EH (cell line): ENCODE measurements around the gene RYR3.
A peak's percentile ranks its signal among the peaks of the same experiment; 100 is the strongest.

Experiments used
- DNase-seq: peaks from one replicate; pipeline ENCODE4 v3.0.0-alpha.2; 2015; ENCODE audit warnings: low read depth

Gene RYR3

DNA sequence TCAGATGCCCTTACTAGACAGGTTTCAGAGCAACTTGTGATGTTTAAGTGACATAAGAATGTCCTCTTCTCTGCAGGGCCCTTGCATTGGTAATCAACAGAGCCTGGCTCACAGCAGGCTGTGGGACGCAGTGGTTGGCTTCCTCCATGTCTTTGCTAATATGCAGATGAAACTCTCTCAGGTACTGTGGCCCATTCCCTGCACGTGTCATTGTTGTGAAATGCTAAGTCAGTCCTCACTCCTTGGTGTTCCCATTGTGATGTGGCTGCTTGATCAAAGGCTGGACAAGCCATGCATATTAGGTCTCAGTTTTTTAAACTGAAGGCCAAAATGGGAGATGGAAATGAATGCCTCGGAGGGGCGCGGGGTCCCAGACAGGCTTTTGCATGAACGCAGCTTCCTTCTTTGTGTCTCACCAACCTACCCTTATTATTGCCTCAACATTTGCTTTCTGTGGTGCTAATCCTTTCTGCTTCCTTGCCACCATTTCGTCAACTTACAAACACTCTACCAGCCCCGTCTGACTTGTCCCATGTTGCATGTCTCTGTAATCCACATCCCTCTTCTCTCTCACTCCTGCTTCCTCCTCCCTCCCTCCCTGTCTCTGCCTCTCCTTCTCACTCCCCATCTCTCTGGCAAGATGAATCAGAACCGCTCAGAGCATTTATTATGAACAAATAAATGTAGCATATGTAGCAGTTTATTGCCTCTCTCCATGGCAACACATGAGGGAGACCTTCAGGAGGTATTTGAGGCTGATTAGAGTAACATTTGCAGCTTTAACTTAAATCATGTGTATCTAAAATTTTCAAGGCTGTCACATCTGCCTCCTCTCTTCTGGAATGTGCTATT, 524.4 kb downstream of the RYR3 start:
- DNase-seq = peak; percentile 40

DNA sequence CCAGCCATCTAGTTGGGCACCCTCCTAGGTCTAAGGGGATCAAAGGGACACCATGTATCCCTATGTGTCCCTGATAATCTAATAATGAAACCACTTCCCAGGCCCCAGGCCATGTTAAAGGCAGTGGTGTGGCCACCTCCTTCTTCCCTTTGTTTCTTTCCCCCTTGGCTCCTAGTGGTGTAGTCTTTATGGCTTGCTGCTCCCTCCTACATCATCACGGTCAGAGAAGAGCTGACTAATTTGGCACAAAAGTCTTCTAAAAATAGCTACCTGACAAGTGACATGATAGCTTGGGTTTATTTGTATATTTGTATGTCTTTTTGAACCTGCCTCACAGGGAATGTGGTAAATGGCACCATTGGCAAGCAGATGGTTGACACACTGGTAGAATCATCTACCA, 526.5 kb downstream of the RYR3 start:
- DNase-seq = no peak

- no peak for DNase-seq
These were observed 528.8 kb downstream of the RYR3 start for GRCh38 chr15:33839540-33839939.

GRCh38 chr15:33840615-33841014, 529.8 kb downstream of the RYR3 start:
- no peak for DNase-seq

DNA sequence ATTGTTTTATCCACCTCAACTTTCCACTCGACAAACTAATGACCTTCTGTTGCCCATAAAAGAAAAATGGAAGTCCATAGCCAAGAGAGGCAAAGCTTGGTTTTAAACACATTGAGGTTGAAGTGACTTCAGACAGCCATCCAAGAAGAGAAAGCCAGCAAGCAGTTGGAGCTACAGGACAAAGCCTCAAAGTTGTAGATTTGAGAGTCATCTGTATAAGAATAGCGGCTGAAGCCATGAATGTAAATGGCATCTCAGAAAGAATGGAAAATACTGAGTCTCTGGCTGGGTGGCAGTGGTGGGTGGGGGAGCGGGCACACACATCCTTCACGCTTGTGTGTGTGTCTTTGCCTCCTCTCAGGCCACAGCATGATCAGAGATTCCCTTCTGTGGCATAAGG, 533.4 kb downstream of the RYR3 start:
- DNase-seq = no peak

- DNase-seq = no peak
These were observed 533.8 kb downstream of the RYR3 start for GRCh38 chr15:33844597-33844996.

DNA sequence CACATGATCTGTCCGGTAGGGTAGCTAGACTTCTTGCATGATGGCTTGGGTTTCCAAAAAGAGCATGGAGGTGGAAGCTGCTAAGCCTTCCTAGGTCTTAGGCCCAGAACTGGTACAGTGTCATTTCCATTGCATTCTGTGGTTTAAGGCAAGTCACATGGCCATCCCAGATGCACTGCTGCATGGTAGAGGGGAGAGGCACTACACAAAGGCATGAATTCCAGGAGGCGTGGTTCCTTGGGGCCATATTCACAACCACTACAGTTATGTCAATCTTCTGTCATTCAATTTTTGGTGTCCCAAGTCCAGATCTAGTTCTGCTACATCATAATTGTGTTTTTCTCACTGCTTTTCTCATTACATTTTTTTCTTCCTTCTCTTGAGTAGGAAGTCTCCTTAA, 535.4 kb downstream of the RYR3 start:
- DNase-seq = peak; percentile 21

DNA sequence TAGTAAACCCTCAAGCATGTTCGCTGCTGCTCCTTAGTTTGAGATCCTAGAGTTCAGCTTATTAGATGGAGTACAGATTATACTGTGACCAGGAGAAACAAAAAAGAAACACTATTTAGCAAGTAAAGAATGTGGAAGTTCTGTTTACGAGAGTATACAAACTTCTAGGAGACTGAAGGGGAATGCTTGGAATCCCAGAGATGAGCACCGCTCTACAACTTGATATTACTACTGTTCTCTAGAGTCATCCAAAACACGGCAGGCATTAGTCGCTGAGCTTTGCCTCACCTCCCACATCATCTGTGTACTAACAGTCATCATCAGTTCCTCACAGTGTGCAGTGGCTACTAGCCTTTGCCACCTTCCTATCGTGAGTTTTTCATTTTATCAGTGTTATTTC, 536.1 kb downstream of the RYR3 start:
- DNase-seq = peak; percentile 66

DNA sequence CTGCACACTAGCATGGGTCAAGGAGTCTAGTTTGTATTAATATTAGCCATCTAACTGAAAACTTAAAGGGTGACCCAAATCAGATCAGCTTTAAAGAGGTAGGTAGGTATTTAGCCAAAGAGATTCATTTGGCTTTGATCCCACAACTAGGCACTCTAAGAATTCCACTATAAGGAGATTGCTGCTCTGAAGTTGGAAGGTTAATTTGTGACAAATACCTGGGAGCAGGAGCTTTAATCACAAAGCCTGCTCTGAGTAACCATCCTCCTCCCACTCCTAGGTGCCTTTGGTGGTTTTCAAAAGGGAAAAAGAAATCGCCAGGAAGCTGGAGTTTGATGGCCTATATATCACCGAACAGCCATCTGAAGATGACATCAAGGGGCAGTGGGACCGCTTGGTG, 537.2 kb downstream of the RYR3 start:
- no peak for DNase-seq

DNA sequence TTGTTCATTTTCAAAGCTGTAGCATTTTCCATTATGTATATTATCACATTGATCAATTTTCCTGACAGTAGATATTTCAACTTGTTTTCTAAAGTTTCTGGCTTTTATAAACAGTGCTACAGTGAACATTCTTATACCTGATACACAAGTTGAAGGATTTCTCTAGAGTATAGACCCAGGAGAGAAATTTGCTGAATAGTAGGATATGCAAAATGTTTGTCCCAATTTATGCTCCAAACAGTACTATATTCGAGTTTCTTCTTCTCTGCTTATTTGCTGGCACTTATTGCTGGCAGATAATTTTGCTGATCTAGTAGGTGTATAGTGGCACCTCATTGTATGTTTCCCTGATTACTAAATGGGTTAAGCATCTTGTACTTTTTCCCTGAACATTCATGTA, 540.3 kb downstream of the RYR3 start:
- DNase-seq = no peak

- DNase-seq = peak; percentile 54
These were observed 541.3 kb downstream of the RYR3 start for GRCh38 chr15:33852094-33852493.

DNA sequence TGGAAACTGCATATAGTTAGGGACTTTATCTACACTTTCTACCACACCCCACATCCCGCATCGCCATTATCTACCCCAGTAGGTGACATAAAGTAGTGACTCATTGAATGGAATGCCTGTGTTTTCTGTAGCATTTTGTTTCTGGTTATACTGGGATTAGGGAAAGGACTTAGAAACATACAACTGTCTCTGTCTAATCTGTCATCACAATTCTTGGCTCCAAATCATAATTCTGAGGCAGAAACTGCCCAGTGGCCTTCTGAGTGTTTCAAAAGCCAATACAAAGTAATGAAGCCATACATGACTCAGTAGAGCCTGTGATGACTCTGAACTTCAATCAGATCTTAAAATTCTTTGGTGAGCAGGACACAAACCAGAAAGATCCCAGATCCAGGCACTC, 541.8 kb downstream of the RYR3 start:
- peak; percentile 81 for DNase-seq

DNA sequence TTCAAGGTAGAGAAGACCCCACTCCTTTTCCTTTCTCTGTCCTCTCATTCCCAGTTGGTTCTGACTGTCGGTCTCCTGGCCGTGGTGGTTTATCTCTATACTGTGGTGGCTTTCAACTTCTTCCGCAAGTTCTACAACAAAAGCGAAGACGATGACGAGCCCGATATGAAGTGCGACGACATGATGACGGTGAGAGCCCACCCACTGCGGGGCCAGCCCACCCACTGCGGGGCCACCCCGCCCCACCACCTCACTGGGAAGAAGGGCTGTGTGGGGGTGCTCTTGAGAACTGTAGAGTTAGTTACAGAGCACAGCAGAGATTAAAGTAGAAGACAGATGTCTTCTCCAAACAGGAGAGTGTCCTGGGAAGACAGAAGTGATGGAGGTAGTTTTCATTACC, 547.0 kb downstream of the RYR3 start:
- no peak for DNase-seq

DNA sequence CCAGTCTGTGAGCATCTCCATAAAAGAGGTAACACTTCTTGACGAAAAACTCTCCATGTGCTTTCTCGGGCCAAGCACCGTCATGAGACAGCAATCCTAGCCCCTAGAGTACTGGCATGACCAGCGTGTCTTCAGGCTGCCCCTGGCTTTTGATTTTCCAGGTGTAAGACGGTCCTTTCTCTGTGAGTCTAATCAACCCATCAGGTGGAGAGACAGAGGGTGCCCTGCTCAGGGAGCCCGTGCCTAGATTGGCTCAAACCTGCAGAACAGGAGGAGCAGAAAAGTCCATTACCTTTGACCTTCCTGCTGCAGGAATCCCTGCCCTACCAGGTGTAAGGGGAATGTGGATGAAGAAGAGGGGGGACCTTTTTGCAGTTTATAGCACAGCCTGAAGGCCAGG, 548.1 kb downstream of the RYR3 start:
- DNase-seq = no peak

GRCh38 chr15:33859992-33860545, 549.3 kb downstream of the RYR3 start:
- no peak for DNase-seq

DNA sequence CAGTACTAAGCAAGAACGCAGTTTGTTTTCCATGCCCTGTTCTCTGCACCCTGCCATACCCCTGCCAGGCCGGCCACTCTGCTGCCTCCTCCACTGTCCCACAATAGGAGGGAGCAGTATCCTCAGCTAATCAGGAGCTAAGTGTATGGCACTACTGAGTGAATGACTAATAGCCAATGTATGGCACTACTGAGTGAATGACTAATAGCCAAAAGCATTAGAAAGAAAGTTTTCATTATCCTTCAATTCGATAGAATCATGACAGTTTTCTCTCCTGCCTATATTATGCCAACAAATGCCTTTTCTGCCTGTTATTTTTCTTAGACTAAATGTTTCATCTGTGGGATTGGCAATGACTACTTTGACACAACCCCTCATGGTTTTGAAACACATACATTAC, 550.0 kb downstream of the RYR3 start:
- peak; percentile 85 for DNase-seq

- DNase-seq = no peak
These were observed 553.8 kb downstream of the RYR3 start for GRCh38 chr15:33864360-33865075.

GRCh38 chr15:33865416-33865815, 554.6 kb downstream of the RYR3 start:
- peak; percentile 61 for DNase-seq

DNA sequence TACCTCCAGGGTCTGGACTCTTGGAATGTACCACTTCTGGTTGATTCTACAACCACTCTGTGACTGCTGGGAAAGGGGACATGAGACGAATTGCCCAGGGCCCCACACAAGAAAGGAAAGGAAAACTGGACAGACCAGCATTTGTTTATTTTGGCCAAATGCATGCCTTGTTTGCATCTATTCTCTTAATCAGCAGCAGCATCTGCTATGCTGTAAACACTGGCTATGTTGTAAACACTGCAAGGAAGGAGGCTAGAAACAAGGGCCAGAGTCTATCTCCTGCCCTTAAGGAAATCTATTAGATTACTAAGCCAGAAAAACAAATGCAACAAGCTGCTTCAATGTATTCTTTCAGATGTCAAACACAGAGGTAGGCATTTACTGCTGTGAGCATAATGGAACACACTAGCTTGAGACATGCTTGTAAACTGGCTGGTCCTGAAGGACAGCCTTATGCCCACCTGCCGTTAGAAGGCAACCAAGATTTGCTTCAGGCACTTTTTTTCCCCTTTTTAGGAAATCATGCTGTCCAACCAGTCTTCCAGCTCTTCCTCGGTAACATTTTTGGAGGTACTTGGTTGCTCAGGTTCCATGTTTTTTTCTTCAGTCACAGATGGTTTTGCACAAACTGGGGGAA, 555.5 kb downstream of the RYR3 start:
- no peak for DNase-seq

- no peak for DNase-seq
These were observed 561.2 kb downstream of the RYR3 start for GRCh38 chr15:33871980-33872379.

GRCh38 chr15:33872416-33873106, 561.8 kb downstream of the RYR3 start:
- DNase-seq = peak; percentile 15

GRCh38 chr15:33874156-33874555, 563.4 kb downstream of the RYR3 start:
- no peak for DNase-seq
